Smooth muscle cell (in vitro differentiated cells): ENCODE results near the gene ARFGEF2. TPM values are rescaled to one million over a fixed set of nuclear protein-coding genes. Genes with fewer than 3 reads are reported as not detected.
A peak's percentile ranks its signal among the peaks of the same experiment; 100 is the strongest.
"Not testable (repeated sequence)": the region's sequence is repeated elsewhere in the genome, so short reads cannot be mapped to it uniquely, and the experiment has no call there.

Source experiments
- DNase-seq: peaks from one replicate; lab custom pipeline; 2025; ENCODE audit not compliant: unreplicated experiment; lab: John Stamatoyannopoulos, UW
- H2AFZ ChIP-seq: fragments of 200-600 bp; sonication (generic); 2 replicates; pipeline ENCODE4 v1.6.0; 2016; ENCODE audit warnings: antibody characterized with exemption, low read depth, mild to moderate bottlenecking
- H3F3A ChIP-seq: fragments of 200-600 bp; sonication (generic); 2 replicates; pipeline ENCODE4 v1.6.0; 2017; ENCODE audit warnings: antibody characterized with exemption, low read depth
- H3K27ac ChIP-seq: fragments of 200-600 bp; sonication (generic); 2 replicates; pipeline ENCODE4 v1.5.1; 2016; ENCODE audit warnings: low read depth, mild to moderate bottlenecking
- H3K27me3 ChIP-seq: fragments of 200-600 bp; sonication (generic); 2 replicates; pipeline ENCODE4 v1.6.1; 2016; ENCODE audit warnings: low read depth, mild to moderate bottlenecking
- H3K36me3 ChIP-seq: fragments of 200-600 bp; sonication (generic); 2 replicates; pipeline ENCODE4 v1.5.1; 2016; ENCODE audit warnings: low read depth
- H3K4me1 ChIP-seq: fragments of 200-600 bp; sonication (generic); 2 replicates; pipeline ENCODE4 v1.5.1; 2016; ENCODE audit warnings: low read depth
- H3K4me2 ChIP-seq: fragments of 200-600 bp; sonication (generic); 2 replicates; pipeline ENCODE4 v1.6.0; 2016; ENCODE audit warnings: mild to moderate bottlenecking
- H3K4me3 ChIP-seq: fragments of 200-600 bp; sonication (generic); 2 replicates; pipeline ENCODE4 v1.5.1; 2016; ENCODE audit warnings: mild to moderate bottlenecking
- H3K79me2 ChIP-seq: fragments of 200-600 bp; sonication (generic); 2 replicates; pipeline ENCODE4 v1.6.0; 2016; ENCODE audit warnings: low read depth, mild to moderate bottlenecking
- H3K9ac ChIP-seq: fragments of 200-600 bp; sonication (generic); 2 replicates; pipeline ENCODE4 v1.6.0; 2016; ENCODE audit warnings: low read depth
- H3K9me3 ChIP-seq: fragments of 200-600 bp; sonication (generic); replicated peaks from 2 replicates; pipeline ENCODE4 v1.5.1; 2016; ENCODE audit warnings: low read depth
- H4K20me1 ChIP-seq: fragments of 200-600 bp; sonication (generic); 2 replicates; pipeline ENCODE4 v1.6.0; 2016; ENCODE audit warnings: low read depth
- WGBS: methylation state at CpG from one replicate; pipeline ENCODE4 v1.1.7; 2016; ENCODE audit warnings: low lambda C conversion rate; 5-methylcytosine and 5-hydroxymethylcytosine counted together
- polyA plus RNA-seq: library from polyadenylated mRNA; unstranded; fragments of >200 nt; fragmentation: Nextera tagmentation; extraction: Ambion mirVana; gene quantifications from 2 replicates; pipeline ENCODE4 v1.2.1, GENCODE V29; 2016
- total RNA-seq: library from RNA; depleted of rRNA; stranded (reverse); fragments of >200 nt; gene quantifications from 2 replicates; pipeline ENCODE4 v1.2.3, GENCODE V29; 2014
- TF ChIP-seq, protein P1 (sequence below): fragments of 200-600 bp; sonication (generic); IDR thresholded peaks from 2 replicates; pipeline ENCODE4 v1.5.1; 2017; ENCODE audit warnings: borderline replicate concordance, mild to moderate bottlenecking, antibody characterized with exemption; ENCODE audit not compliant: insufficient read depth, poor library complexity, severe bottlenecking

ARFGEF2 gene
- total and polyA plus RNA-seq, 2 experiments from 2014 or later, result 6.5 to 29.6 TPM

DNA sequence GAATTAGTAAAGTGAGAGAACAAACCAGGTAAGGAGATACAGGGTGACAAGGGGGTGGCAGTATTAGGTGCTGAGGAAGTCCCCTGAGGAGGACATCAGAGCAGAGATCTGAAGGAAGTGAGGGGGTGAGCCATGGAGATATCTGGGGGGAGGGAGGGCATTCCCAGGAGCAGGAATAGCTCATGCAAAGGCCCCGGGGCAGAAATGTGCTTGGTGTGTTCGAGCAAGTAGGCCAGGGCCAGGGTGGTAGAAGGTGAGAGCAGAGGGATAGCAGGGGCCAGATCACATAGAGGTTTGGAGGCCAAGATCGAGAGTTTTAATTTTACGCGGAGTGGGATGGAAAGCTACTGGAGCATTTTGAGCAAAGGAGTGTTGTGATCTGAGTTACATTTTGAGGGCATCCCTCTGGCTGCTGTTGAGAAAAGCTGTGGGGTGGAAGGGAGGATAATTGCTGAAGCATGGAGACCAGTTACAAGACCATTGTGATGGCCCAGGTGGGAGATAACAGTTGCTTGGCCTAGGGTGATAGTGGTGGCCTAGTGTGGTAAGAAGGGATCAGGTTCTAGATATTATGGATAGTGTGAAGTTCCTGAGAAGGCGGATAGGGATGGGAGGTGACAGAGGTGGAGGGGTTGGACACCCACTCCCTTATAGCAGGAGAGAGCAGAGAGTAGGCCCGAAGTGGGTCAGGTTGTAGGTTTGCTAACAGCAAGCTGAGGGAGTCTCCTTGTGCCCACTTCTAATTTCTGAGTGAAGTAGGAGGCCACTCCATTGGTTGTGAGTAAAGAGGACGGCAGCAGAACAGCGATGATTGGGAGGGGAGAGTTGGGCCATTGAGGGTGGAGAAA, 10.2 kb downstream of the ARFGEF2 start:
- Histone ChIP-seq H3F3A (no peaks in the 10 kb centered on the region), H2AFZ (no peak overlapping the region)

DNA sequence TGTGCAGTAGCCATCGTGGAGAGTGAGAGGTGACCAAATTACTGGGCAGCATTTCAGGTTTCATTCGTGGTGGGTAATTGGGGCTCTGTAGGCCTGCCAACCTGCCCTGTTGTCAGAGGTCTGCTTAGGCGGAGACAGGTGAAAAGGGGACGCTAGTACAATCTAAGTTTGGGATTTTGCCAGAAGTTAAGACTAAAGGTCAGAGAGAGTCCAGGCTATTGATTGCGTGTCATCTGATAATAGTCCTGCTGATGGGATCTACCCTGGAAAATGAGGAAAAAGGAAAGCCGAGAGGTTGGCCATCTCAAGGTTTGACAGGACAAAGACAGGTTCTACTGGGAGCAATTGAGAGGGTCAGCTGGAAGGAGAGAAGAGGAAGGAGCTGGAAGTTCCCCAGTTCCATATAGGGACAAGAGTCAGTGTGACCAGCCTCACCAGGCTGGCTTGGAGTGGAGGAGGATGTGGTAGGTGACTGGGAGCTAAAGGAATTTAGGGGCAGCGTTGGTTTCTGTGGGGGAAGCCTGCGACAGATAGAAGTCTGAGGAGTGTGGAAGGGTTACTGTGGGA, 10.9 kb downstream of the ARFGEF2 start:
- Histone ChIP-seq H2AFZ (no peak overlapping the region), H3K79me2 (peaks cover 72% of the 10 kb centered on the region), H3K27ac (peak overlapping the region; percentile 70), H3K9ac (no peak overlapping the region), H3K9me3 (no peaks in the 10 kb centered on the region), H3F3A (no peaks in the 10 kb centered on the region), H4K20me1 (peaks cover 82% of the 10 kb centered on the region), H3K4me3 (no peak overlapping the region), H3K36me3 (no peaks in the 10 kb centered on the region), H3K4me2 (peak overlapping the region; percentile 36), H3K4me1 (no peaks in the 10 kb centered on the region), H3K27me3 (no peaks in the 10 kb centered on the region)
- TF ChIP-seq, protein P1, sequence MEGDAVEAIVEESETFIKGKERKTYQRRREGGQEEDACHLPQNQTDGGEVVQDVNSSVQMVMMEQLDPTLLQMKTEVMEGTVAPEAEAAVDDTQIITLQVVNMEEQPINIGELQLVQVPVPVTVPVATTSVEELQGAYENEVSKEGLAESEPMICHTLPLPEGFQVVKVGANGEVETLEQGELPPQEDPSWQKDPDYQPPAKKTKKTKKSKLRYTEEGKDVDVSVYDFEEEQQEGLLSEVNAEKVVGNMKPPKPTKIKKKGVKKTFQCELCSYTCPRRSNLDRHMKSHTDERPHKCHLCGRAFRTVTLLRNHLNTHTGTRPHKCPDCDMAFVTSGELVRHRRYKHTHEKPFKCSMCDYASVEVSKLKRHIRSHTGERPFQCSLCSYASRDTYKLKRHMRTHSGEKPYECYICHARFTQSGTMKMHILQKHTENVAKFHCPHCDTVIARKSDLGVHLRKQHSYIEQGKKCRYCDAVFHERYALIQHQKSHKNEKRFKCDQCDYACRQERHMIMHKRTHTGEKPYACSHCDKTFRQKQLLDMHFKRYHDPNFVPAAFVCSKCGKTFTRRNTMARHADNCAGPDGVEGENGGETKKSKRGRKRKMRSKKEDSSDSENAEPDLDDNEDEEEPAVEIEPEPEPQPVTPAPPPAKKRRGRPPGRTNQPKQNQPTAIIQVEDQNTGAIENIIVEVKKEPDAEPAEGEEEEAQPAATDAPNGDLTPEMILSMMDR, result no peak
- DNase-seq, result no peak
- WGBS, result 74% methylated on average over 8 of the region's 8 CpGs

More for the DNA sequence above, 10.2 kb downstream of the ARFGEF2 start:
- H3K4me1 ChIP-seq, result no peaks in the 10 kb centered on the region
- H3K36me3 ChIP-seq, result no peaks in the 10 kb centered on the region
- H4K20me1 ChIP-seq, result peaks cover 82% of the 10 kb centered on the region
- TF ChIP-seq, protein P1, result no peak
- H3K27ac ChIP-seq, result peak overlapping the region; percentile 70
- no peaks in the 10 kb centered on the region for H3K27me3 ChIP-seq
- peaks cover 79% of the 10 kb centered on the region for H3K79me2 ChIP-seq
- H3K9ac ChIP-seq, result no peak overlapping the region
- DNase-seq, result no peak
- H3K4me2 ChIP-seq, result no peak overlapping the region
- H3K9me3 ChIP-seq, result no peaks in the 10 kb centered on the region
- 93% methylated on average over 9 of the region's 9 CpGs for WGBS
- no peak overlapping the region for H3K4me3 ChIP-seq

DNA sequence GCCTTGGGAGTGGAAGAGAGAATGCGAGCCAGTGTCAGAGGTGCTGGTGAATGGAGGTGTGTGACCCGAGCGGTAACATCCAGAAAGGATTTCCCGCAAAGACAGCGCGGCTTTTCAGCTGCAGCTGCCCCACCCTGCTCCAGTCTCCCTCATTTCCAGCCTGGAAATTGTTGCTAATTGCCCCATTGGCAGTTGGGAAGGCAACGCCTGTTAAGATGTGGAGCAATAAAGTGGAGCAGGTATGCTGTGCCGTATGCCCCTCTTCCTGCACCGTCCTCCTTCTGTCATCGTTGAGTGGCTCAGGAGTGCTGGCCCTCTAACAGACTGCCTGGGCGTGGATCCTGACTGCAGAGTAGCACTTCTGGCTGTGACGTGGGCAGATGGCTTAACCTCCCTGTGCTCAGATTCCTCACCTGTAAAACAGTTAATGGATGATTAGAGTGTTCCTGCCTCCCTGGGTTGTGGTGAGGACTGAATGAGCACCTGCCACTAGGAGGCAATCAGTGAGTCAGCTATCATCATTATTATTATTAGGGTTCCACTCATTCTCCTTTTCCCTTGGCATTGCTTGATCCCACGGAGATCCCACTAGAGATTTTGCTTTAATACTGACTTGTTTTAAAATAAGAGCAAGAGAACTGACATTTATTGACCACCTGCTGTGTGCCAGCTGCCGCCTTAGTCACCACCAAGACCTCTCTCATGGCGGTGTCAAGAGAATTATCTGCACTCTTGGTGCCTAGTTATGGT, 11.7 kb downstream of the ARFGEF2 start:
- DNase-seq, result no peak
- Histone ChIP-seq H3F3A (no peaks in the 10 kb centered on the region), H3K4me2 (peak overlapping the region; percentile 36), H3K4me3 (no peak overlapping the region), H3K27ac (peak overlapping the region; percentile 70), H2AFZ (no peak overlapping the region), H3K9me3 (no peaks in the 10 kb centered on the region), H3K79me2 (peaks cover 72% of the 10 kb centered on the region), H3K27me3 (no peaks in the 10 kb centered on the region), H3K36me3 (no peaks in the 10 kb centered on the region), H3K4me1 (no peaks in the 10 kb centered on the region), H3K9ac (no peak overlapping the region), H4K20me1 (peaks cover 84% of the 10 kb centered on the region)
- WGBS, result 88% methylated on average over 15 of the region's 15 CpGs
- TF ChIP-seq, protein P1, result no peak

DNA sequence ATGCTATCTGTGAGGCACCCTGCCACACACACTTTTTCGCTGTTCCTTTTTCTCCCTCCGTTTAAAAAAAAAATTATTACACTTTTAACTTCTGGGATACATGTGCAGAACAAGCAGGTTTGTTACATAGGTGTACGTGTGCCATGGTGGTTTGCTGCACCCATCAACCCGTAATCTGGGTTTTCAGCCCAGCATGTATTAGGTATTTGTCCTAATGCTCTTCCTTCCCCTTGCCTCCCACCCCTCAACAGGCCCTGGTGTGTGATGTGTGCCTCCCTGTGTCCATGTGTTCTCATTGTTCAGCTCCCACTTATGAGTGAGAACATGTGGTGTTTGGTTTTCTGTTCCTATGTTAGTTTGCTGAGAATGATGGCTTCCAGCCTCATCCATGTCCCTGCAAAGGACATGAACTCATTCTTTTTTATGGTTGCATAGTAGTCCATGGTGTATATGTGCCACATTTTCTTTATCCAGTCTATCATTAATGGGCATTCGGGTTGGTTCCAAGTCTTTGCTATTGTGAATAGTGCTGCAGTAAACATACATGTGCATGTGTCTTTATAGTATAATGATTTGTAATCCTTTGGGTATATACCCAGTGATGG, 12.9 kb downstream of the ARFGEF2 start:
- not testable (repeated sequence) for H2AFZ ChIP-seq, H3K4me2 ChIP-seq, H3K4me1 ChIP-seq, H3K27me3 ChIP-seq, H3K9ac ChIP-seq, H3K27ac ChIP-seq, DNase-seq, H3K9me3 ChIP-seq, H3K36me3 ChIP-seq, H3K4me3 ChIP-seq, H3F3A ChIP-seq
- peaks cover 75% of the 10 kb centered on the region for H3K79me2 ChIP-seq
- H4K20me1 ChIP-seq, result peaks cover 87% of the 10 kb centered on the region
- WGBS, result 98% methylated on average over 5 of the region's 5 CpGs

DNA sequence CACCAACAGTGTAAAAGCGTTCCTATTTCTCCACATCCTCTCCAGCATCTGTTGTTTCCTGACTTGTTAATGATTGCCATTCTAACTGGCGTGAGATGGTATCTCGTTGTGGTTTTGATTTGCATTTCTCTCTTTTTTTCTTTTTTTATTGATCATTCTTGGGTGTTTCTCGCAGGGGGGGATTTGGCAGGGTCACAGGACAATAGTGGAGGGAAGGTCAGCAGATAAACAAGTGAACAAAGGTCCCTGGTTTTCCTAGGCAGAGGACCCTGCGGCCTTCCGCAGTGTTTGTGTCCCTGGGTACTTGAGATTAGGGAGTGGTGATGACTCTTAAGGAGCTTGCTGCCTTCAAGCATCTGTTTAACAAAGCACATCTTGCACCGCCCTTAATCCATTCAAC, 13.5 kb downstream of the ARFGEF2 start:
- H3K9ac ChIP-seq, H3K4me3 ChIP-seq, DNase-seq, H2AFZ ChIP-seq, H3K27me3 ChIP-seq, H3K4me2 ChIP-seq, H3K4me1 ChIP-seq, H3K9me3 ChIP-seq, H3K27ac ChIP-seq, H3F3A ChIP-seq, H3K36me3 ChIP-seq: not testable (repeated sequence)
- Histone ChIP-seq H4K20me1 (peaks cover 87% of the 10 kb centered on the region), H3K79me2 (peaks cover 75% of the 10 kb centered on the region)
- 85% methylated on average over 6 of the region's 7 CpGs for WGBS
